Fibroblast of lung (primary cell): ENCODE data around the gene PDGFC.

Experiments
- CTCF ChIP-seq, 2 donors: IDR thresholded peaks in 1 of 2; conservative IDR thresholded peaks in 1 of 2; 1 replicate in 1 of 2; 2 replicates in 1 of 2; pipeline ENCODE4 v1.5.1; 2011 to 2012; ENCODE audit warnings: low read length in 2 of 2, control low read depth in 1 of 2, inconsistent platforms in 1 of 2, low read depth in 1 of 2, mild to moderate bottlenecking in 1 of 2
- EZH2 ChIP-seq: IDR thresholded peaks from 2 replicates; pipeline ENCODE4 v1.5.1; 2012; ENCODE audit warnings: low read length, control low read depth, mild to moderate bottlenecking; ENCODE audit errors: missing control alignments

DNA sequence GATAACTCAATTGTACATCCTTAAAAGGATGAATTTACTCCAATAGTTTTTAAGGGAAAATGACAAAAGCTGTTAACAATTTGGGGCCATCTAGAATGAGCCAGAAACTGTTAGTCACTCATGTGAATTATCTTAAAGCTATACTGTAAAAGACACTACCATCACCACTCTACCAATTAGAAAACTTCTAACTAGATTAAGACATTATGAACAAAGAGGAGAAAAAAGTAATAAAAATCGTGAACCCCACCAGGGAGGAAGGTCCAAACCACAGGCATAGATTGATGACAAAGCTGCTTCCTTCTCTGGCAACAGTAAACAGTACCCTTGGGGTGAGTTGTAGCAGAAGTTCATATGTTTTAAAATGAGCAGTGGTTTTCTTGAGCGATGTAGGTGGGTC, 106.1 kb downstream of the PDGFC start:
- no peak for TF ChIP-seq CTCF (conservative IDR thresholded peaks at IDR 0.05 in 1 of 2, IDR thresholded peaks at IDR 0.05 in 1 of 2; ENCODE audit: low read depth in 1 of 2, low read length in 2 of 2)
- TF ChIP-seq EZH2: no peak
